Measurements from ENCODE around the gene TRIM49D1.
"Not testable (repeated sequence)": the region's sequence is repeated elsewhere in the genome, so short reads cannot be mapped to it uniquely, and the experiment has no call there.

Gene TRIM49D1

DNA sequence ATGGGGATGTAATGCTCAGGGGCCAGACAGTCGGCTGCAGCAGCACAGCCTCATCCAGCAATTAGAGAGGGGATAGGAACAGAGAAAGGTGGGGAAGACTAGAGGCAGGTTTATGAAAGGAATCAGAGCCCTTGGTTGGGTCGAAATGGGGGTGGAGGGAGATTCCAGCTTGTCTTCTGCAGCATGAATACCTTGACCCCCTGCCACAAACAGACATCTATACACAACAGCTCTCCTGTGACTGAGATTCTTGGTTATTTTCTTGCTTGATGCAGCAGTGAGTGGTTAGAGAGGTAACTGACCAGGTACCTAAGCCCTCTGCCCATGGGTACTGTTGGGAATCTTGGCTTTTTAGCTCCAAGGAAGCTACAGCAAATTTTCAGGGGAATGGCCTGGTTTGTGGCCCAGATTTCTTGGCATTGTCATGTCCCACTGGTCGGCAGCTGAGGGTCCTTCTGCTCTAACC is at the start of gene TRIM49D1:
Gene TRIM49D1 (minus strand): TSS at position 51 of the 466 bp plus-strand sequence. CDS start 4,535 bp downstream, outside the sequence.
- no peak for DNase-seq (ENCODE audit: low spot score)

- not testable (repeated sequence) for DNase-seq (ENCODE audit: low spot score)
These were observed 43.7 kb upstream of the TRIM49D1 start, which contains the start of gene TRIM64 for GRCh38 chr11:89965737-89966136. Gene TRIM64, plus strand, starts transcription at chr11:89966037. Its CDS starts 2,467 bp downstream, at chr11:89968504.

DNA sequence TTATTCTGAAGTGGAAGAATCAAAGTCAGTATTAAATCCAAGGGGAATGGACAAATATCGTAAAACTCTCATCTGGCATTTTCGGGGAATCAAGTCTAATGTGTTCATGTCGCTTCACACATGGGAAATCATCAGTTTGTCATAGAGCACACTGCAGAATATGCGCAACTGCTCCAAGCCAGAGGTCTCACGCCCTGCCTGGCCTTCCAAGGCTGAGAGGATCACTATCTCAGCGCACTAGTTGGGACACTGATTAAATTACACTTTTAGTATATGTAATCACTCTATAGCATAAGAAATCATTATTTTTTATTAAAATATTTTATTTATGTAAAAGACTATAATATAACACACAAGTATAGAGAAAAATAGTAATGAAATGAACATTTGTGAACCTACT is 38.8 kb upstream of the TRIM49D1 start:
- DNase-seq (ENCODE audit: low spot score), result not testable (repeated sequence)

DNA sequence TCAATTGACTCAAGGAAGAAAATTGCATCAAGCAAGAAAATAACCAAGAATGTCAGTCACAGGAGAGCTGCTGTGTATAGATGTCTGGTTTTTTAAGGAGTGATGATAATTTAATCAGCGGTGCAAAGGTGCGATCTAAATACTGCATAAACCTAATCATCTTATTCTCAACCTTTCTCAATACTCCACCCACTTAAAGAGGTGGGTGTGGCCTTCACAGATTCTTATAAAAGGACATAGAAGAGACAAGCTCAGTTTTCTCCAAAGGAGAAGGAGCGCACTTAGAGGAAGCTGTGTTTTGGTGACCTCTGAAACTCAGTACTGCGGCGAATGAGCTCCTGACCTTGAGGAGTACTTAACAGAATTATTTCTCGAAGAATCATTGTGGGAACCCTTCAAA is 1.7 kb upstream of the TRIM49D1 start, which contains the start of gene TRIM49D2:
Gene TRIM49D2 (plus strand): TSS at position 301 of the 400 bp plus-strand sequence. CDS start 2,698 bp downstream, outside the sequence.
- DNase-seq (ENCODE audit: low spot score), result not testable (repeated sequence)

GRCh38 chr11:89900809-89901208 is 21.2 kb downstream of the TRIM49D1 start:
- DNase-seq (ENCODE audit: low spot score), result not testable (repeated sequence)

DNA sequence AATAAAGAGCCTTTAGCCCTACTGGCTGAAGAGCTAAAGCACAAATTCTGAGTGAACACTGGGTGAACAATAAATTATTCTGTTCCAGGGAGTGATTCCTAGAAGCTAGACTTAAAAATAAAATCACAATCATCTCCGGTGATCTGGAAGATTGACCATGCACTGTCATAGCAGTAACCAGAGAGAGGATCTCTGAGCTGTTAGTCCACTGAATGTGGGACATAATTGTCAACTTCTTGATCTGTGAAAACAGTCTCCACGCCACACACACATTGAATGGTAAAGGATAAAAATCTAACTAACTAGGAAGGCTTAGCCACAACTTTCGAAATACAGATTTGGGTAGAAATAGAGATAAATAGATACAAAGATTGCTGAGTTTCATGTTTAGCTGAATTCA is 28.8 kb downstream of the TRIM49D1 start:
- not testable (repeated sequence) for DNase-seq (ENCODE audit: low spot score)

GRCh38 chr11:89877511-89877910 is 44.5 kb downstream of the TRIM49D1 start:
- DNase-seq (ENCODE audit: low spot score), result not testable (repeated sequence)

- DNase-seq (ENCODE audit: low spot score), result not testable (repeated sequence)
These were observed 49.5 kb downstream of the TRIM49D1 start for GRCh38 chr11:89872588-89872987.

DNA sequence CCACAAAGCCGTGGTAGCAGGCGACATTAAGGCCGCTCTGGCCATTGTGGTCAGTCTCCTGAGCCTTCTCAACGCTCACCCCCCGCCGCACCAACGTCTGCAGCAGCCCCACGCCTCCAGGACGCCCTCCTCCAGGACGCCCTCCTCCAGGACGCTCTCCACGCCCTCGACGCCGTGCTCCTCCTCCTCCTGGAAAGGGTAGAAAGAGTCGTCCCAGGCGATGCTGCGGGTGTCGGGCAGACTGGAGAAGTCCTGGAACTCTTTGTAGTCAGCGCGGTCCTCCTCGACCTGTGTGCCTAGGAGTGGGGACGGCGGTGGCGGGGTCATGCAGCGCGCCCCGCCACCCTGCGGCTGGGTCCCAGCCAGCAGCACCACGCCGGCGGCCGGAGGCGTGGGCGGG is 56.8 kb downstream of the TRIM49D1 start:
- DNase-seq (ENCODE audit: low spot score), result not testable (repeated sequence)

GRCh38 chr11:89863906-89864704 is 57.9 kb downstream of the TRIM49D1 start:
- DNase-seq (ENCODE audit: low spot score), result not testable (repeated sequence)
